ENCODE data around the gene MBTD1.

The MBTD1 gene

DNA sequence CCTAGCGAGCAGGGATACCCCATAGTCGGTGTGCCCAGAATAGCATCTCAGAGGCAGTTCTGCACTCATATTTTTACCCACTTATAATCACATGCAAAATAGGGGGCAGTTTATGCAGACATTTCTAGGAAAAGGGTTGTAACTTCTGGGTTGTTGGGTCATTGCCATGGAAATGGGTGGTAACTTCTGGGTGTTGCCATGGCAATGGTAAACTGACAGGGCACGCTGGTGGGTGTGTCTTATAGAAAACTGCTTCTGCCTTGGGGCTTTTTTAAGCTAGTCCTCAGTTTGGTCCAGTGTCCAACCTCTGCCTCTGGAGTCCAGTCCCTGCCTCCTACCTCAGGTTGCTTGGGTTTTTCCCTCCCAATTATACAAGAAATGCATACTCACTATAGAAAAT lies 131.8 kb downstream of the MBTD1 start:
- H3K9me3 ChIP-seq (ENCODE audit: insufficient read depth, low read depth, low read length) = no peaks in the 10 kb centered on the region
- H3K9ac ChIP-seq (ENCODE audit: low read depth, low read length) = no peak overlapping the region
- H3K4me3 ChIP-seq (ENCODE audit: low read length) = no peak overlapping the region
- H3K36me3 ChIP-seq (ENCODE audit: insufficient read depth, low read depth, low read length) = no peaks in the 10 kb centered on the region
- no peaks in the 10 kb centered on the region for H3K27me3 ChIP-seq (ENCODE audit: insufficient read depth, low read length)
- H3K27ac ChIP-seq (ENCODE audit: low read length) = no peak overlapping the region
- no peaks in the 10 kb centered on the region for H3K4me1 ChIP-seq (ENCODE audit: insufficient read depth, low read length)
